Hematopoietic multipotent progenitor cell treated with erythropoietin and hydrocortisone succinate and interleukin-3 and kit ligand, for 8 days (in vitro differentiated cells): ENCODE results near the gene SSNA1.
A peak's percentile ranks its signal among the peaks of the same experiment; 100 is the strongest.

Experiments used
- DNase-seq: peaks from one replicate; pipeline ENCODE4 v3.0.0-alpha.2; 2015

SSNA1 gene

GRCh38 chr9:137168904-137169856, 19.3 kb upstream of the SSNA1 start:
- DNase-seq, result peak; percentile 61

GRCh38 chr9:137169896-137170358, 18.5 kb upstream of the SSNA1 start, which contains the start of gene LRRC26:
LRRC26 (minus strand) TSS chr9:137170051; CDS start chr9:137169943, 108 bp downstream.
- no peak for DNase-seq

DNA sequence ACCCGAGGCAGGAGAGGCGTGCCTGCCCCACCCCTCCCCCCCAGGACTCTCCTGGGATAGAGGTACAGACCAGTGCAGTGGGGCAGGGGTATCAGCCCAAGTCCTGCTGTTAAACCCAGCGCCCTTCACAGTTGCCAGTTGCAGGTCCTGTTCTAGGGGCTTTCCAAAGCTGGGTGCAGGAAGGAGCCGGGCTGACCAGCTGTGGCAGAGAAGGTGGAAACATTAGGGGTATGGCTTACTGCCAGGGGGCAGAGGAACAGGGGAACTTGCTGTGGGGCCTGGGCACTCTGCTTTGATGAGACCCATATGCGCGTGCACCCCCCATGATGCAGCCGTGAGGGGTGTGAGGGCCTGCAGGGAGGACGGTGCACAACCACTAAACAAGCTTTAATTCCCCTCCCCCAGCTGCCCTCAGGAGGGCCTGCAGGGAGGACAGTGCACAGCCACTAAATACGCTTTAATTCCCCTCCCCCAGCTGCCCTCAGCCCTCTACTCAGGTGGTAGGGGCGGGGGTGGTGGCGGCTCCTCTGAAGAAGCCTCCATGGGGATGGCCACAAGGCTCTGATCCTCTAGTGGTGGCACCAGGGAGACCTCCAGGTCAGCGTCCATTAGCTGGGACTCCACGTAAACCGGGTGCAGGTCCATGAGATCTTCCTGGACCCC, 17.9 kb upstream of the SSNA1 start:
- no peak for DNase-seq

- DNase-seq, result no peak
Observed at GRCh38 chr9:137171149-137171900, 17.2 kb upstream of the SSNA1 start.

GRCh38 chr9:137172901-137173795, 15.3 kb upstream of the SSNA1 start:
- no peak for DNase-seq

DNA sequence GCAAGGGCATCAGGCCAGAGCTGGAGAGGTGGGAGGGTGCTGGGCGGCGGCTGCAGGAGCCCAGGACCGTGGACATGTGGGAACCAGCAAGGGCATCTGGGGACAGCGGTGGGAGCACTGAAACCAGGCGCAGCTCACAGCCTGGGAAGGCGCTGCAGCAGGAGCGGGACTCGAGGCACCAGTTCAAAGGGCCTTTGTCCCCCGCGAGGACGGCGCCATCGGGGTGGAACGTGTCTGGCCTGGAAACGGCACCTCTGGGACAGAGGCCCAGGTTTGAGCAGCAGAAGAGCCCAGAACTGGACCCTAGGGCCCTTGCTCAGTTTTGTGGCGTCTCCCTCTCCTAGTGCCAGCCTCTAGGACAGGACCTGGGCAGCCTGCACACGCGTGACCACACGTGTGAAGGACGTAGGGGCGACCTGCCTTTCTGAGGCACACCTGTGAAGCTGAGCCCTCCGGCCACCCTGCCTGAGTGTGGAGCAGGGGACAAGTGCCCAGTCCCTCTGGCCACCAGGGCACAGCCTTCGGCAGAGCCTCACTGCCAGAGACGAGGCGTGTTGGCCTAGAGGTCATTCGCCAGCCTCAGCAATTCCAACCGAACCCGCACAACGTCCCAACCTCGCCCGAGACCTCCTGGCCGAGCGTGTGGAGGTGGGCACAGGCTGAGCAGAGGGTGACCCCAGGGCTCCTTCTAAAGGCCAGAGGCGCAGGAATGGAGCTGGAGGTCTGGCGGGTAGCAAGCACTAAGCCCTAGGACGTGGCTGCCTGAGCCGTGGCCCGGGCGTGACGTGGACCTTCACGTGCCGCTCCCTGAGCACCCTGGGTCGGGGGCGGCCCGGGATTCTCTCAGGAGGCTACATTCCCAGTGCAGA, 14.4 kb upstream of the SSNA1 start:
- no peak for DNase-seq

DNA sequence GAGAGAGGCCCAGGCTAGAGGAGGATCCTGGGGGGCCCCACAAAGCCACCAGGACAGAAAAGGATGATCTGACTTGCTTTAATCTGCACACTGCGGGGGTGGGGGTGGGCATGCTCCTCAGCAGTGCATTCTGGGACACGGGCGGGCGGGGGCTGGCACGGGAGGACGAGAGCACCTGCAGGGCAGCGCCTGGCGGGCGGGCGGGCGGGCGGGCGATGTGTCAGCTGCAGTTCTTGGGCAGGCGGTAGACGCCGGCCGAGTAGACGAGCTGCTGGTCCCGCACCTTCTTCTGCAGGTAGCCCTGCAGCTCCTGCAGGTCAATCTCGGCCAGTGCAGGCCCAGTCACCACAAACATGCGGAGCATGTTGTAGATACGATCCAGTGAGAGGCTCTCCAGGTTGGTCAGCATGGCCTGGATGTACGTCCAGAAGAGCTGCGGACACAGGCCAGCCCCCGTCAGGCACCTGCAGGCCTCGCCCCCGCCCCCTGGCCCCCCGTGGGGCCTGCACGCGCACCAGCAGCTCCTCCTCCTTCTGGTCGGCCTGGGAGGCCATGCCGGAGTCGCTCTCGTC, 13.7 kb upstream of the SSNA1 start:
- no peak for DNase-seq

- DNase-seq, result no peak
Observed at GRCh38 chr9:137175345-137175961, 13.0 kb upstream of the SSNA1 start.

GRCh38 chr9:137176302-137177182, 11.9 kb upstream of the SSNA1 start:
- peak; percentile 49 for DNase-seq

GRCh38 chr9:137178201-137178938, 10.1 kb upstream of the SSNA1 start:
- no peak for DNase-seq

DNA sequence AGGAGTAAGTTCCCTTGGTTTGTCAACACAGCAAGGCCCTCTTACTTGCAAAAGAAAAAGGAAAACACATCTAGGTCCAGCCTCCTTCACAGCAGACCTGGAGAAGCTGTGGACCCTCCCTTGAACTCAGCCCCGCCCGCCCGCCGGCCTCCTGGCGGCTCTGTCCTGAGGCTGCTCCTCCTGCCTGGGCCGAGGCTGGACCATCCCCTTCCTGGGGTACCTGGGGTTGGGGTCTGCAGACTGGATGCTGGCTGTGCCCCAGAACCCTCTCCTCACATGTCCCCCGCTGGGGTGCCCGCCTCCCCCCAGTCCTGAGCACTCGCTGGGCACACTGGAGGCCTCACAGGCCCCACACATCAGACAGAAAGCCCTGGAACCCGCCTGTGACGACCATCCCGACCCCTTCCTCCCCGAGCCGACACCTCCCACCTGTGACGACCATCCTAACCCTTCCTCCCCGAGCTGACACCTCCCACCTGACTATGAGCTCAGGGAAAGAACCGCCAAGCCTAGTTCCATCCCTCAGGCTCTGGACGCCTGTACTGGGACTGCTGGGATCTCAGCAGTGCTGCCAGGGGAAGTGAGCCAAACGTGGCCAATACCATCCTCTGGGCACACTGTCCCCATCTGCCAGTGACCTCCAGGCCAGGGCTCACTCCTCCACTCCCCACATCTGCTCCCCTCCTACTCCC, 9.4 kb upstream of the SSNA1 start:
- DNase-seq, result no peak

- DNase-seq, result no peak
Observed at GRCh38 chr9:137179761-137180160, 8.7 kb upstream of the SSNA1 start.

GRCh38 chr9:137180491-137180890, 8.0 kb upstream of the SSNA1 start:
- DNase-seq, result no peak

GRCh38 chr9:137181680-137182079, 6.8 kb upstream of the SSNA1 start:
- DNase-seq, result no peak

- no peak for DNase-seq
Observed at GRCh38 chr9:137182836-137183235, 5.6 kb upstream of the SSNA1 start.

DNA sequence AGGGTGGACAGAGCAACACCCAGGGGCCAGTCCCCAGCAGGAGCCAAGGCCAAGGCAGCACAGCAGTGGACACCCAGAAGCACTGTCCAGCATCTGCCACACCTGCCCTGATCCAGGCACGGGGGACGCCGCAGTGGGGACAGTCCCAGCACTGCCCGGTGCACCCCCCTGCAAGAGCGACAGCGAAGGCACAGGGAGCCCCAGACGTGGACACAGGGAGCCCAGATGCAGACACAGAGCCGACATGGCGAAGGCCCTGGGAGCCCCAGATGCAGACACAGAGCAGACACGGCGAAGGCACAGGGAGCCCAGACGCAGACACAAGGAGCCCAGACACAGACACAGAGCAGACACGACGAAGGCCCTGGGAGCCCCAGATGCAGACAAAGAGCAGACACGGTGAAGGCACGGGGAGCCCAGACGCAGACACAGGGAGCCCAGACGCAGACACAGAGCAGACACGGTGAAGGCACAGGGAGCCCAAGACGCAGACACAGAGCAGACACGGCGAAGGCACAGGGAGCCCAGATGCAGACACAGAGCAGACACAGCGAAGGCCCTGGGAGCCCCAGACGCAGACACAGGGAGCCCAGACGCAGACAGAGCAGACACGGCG, 4.4 kb upstream of the SSNA1 start:
- no peak for DNase-seq
